ENCODE data around the gene AGTPBP1. TPM values are rescaled to one million over a fixed set of nuclear protein-coding genes. Genes with fewer than 3 reads are reported as not detected.

AGTPBP1 gene
- total RNA-seq, 1 donor from 2014 or later: 18.0 TPM

DNA sequence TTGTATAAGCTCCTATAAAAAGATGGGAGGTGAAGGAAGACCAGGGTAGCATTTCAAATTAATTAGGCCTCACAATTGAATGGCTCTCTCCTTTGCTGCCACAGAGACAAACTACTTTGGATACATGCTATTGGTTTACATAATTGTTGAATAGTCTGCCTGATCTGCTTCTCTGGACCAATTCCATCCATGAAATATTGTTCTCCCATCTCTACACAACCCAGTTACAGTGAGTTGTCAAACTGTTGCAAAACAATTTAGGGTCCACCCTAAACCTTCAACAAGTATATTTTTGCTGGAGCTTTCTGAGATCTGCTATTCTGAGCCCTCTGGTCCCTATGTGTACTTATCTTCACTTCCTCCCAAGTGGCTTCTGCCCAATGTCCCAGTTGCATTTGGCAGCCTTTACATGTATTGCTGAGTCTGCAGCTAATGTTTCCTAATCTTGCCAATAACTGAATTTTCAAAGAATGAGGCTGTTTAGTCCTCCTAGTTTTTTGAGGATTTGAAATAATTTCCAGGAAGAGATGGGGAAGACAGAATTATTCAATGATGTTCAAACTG lies 38.9 kb downstream of the AGTPBP1 start:
- Mint-ChIP-seq H3K9me3 (ENCODE audit: unreplicated experiment) (no peaks in the 10 kb centered on the region), H3K27ac (ENCODE audit: unreplicated experiment) (no peak overlapping the region), H3K4me1 (ENCODE audit: unreplicated experiment) (peaks cover 2% of the 10 kb centered on the region), H3K27me3 (ENCODE audit: unreplicated experiment) (no peaks in the 10 kb centered on the region), H3K36me3 (ENCODE audit: unreplicated experiment) (peaks cover 5% of the 10 kb centered on the region), H3K4me3 (ENCODE audit: unreplicated experiment) (no peak overlapping the region)
- DNase-seq (ENCODE audit: extremely low spot score, unreplicated experiment): no peak
- TF ChIP-seq, protein P1, sequence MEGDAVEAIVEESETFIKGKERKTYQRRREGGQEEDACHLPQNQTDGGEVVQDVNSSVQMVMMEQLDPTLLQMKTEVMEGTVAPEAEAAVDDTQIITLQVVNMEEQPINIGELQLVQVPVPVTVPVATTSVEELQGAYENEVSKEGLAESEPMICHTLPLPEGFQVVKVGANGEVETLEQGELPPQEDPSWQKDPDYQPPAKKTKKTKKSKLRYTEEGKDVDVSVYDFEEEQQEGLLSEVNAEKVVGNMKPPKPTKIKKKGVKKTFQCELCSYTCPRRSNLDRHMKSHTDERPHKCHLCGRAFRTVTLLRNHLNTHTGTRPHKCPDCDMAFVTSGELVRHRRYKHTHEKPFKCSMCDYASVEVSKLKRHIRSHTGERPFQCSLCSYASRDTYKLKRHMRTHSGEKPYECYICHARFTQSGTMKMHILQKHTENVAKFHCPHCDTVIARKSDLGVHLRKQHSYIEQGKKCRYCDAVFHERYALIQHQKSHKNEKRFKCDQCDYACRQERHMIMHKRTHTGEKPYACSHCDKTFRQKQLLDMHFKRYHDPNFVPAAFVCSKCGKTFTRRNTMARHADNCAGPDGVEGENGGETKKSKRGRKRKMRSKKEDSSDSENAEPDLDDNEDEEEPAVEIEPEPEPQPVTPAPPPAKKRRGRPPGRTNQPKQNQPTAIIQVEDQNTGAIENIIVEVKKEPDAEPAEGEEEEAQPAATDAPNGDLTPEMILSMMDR (IDR thresholded peaks at IDR 0.05): no peak

DNA sequence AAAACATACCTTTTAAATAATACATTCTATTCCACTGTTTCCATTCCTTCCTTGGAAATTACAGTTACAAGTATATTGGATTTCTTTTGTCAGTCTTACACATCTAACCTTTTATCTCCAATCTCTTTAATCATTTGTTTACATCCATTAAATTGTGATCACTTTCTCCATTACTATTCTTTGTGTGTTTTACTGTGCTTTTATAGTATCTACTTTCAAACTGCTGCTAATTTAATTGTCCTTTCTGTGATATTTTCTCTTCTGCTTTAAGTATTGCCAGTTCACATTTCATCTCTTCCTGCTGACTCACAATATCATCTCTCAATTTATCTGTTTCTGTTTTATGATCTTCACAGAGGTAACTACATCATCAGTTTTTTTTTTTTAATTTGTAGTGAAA lies 39.6 kb downstream of the AGTPBP1 start:
- peaks cover 2% of the 10 kb centered on the region for H3K4me1 Mint-ChIP-seq (ENCODE audit: unreplicated experiment)
- no peak overlapping the region for H3K4me3 Mint-ChIP-seq (ENCODE audit: unreplicated experiment)
- TF ChIP-seq, protein P1 (IDR thresholded peaks at IDR 0.05): no peak
- no peak for DNase-seq (ENCODE audit: extremely low spot score, unreplicated experiment)
- H3K36me3 Mint-ChIP-seq (ENCODE audit: unreplicated experiment): peaks cover 5% of the 10 kb centered on the region
- no peak overlapping the region for H3K27ac Mint-ChIP-seq (ENCODE audit: unreplicated experiment)
- no peaks in the 10 kb centered on the region for H3K9me3 Mint-ChIP-seq (ENCODE audit: unreplicated experiment)
- no peaks in the 10 kb centered on the region for H3K27me3 Mint-ChIP-seq (ENCODE audit: unreplicated experiment)

DNA sequence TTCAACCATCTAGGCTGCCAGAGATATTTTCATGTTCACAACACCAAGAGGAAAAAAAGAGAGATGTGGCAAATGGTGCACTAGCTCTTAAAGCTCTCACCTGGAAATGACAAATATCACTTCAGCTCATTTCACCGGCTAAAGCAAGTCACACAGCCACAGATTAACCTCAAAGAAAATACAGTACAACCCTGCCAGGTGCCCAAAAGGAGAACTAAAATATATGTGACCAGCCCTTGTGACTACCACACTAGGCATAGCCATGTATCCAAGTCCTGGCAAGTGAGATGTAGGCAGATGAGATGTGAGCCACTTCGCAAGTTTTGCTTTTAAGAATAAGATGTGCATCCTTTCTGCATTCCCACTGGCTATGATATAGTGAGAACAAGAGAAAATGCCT lies 41.4 kb downstream of the AGTPBP1 start:
- H3K9me3 Mint-ChIP-seq (ENCODE audit: unreplicated experiment): no peaks in the 10 kb centered on the region
- peaks cover 3% of the 10 kb centered on the region for H3K36me3 Mint-ChIP-seq (ENCODE audit: unreplicated experiment)
- H3K4me3 Mint-ChIP-seq (ENCODE audit: unreplicated experiment): no peak overlapping the region
- peaks cover 2% of the 10 kb centered on the region for H3K4me1 Mint-ChIP-seq (ENCODE audit: unreplicated experiment)
- TF ChIP-seq, protein P1 (IDR thresholded peaks at IDR 0.05): no peak
- no peak for DNase-seq (ENCODE audit: extremely low spot score, unreplicated experiment)
- H3K27me3 Mint-ChIP-seq (ENCODE audit: unreplicated experiment): no peaks in the 10 kb centered on the region
- no peak overlapping the region for H3K27ac Mint-ChIP-seq (ENCODE audit: unreplicated experiment)

DNA sequence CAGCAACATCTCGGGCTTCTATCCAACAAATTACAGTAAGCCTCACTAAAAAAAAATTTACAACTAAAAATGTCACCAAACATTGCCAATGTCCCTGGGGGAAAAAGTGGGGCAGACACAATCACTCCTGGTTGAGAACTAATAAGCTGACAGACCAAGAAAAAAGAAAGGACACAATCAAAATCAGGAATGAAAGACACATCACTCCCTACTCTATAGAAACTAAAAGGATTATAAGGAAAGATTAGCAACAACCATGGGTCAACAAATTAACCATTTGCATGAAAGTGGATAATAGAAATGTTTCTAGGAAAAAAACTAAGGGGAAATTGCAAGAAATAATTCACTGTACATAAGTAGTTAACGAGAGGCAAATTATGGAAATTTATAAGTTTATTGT lies 53.4 kb downstream of the AGTPBP1 start:
- no peaks in the 10 kb centered on the region for H3K27me3 Mint-ChIP-seq (ENCODE audit: unreplicated experiment)
- no peaks in the 10 kb centered on the region for H3K4me1 Mint-ChIP-seq (ENCODE audit: unreplicated experiment)
- no peak for DNase-seq (ENCODE audit: extremely low spot score, unreplicated experiment)
- H3K4me3 Mint-ChIP-seq (ENCODE audit: unreplicated experiment): no peak overlapping the region
- H3K9me3 Mint-ChIP-seq (ENCODE audit: unreplicated experiment): peaks cover 17% of the 10 kb centered on the region
- H3K27ac Mint-ChIP-seq (ENCODE audit: unreplicated experiment): no peak overlapping the region
- TF ChIP-seq, protein P1 (IDR thresholded peaks at IDR 0.05): no peak
- peaks cover 26% of the 10 kb centered on the region for H3K36me3 Mint-ChIP-seq (ENCODE audit: unreplicated experiment)

DNA sequence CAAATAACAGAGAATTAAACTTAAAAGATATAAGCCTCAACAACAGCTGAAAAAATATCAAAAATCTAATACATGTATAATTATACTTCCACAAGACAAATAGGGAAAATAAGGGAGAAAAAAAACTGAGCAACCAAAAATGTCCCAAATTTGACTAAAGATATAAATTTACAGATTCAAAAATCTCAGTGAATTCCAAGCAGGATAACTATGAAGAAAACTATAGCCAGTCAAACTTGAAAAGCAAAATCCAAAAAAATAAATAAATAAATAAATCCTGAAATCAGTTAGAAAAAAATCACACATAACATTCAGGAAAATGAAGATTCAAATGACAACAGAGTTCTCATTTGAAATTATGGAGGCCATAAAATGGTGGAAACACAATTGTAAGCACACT lies 56.7 kb downstream of the AGTPBP1 start:
- Mint-ChIP-seq H3K27ac (ENCODE audit: unreplicated experiment) (no peak overlapping the region), H3K4me1 (ENCODE audit: unreplicated experiment) (no peaks in the 10 kb centered on the region), H3K27me3 (ENCODE audit: unreplicated experiment) (no peaks in the 10 kb centered on the region), H3K4me3 (ENCODE audit: unreplicated experiment) (no peak overlapping the region), H3K36me3 (ENCODE audit: unreplicated experiment) (peaks cover 28% of the 10 kb centered on the region), H3K9me3 (ENCODE audit: unreplicated experiment) (peaks cover 17% of the 10 kb centered on the region)
- no peak for DNase-seq (ENCODE audit: extremely low spot score, unreplicated experiment)
- TF ChIP-seq, protein P1 (IDR thresholded peaks at IDR 0.05): no peak
